ENCODE measurements around the gene UST.
"Not testable (repeated sequence)": the region's sequence is repeated elsewhere in the genome, so short reads cannot be mapped to it uniquely, and the experiment has no call there.

Gene UST

GRCh38 chr6:148751793-148752170, 5.0 kb downstream of the UST start:
- peaks cover 56% of the 10 kb centered on the region for H3K79me2 ChIP-seq (ENCODE audit: insufficient read depth, low read length)
- no peak for TF ChIP-seq EZH2phosphoT487 (IDR thresholded peaks at IDR 0.05; ENCODE audit: borderline replicate concordance)
- TF ChIP-seq, protein P1, sequence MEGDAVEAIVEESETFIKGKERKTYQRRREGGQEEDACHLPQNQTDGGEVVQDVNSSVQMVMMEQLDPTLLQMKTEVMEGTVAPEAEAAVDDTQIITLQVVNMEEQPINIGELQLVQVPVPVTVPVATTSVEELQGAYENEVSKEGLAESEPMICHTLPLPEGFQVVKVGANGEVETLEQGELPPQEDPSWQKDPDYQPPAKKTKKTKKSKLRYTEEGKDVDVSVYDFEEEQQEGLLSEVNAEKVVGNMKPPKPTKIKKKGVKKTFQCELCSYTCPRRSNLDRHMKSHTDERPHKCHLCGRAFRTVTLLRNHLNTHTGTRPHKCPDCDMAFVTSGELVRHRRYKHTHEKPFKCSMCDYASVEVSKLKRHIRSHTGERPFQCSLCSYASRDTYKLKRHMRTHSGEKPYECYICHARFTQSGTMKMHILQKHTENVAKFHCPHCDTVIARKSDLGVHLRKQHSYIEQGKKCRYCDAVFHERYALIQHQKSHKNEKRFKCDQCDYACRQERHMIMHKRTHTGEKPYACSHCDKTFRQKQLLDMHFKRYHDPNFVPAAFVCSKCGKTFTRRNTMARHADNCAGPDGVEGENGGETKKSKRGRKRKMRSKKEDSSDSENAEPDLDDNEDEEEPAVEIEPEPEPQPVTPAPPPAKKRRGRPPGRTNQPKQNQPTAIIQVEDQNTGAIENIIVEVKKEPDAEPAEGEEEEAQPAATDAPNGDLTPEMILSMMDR (conservative IDR thresholded peaks at IDR 0.05; ENCODE audit: low read length) = no peak

GRCh38 chr6:148755379-148755778, 8.5 kb downstream of the UST start:
- not testable (repeated sequence) for H3K27me3 ChIP-seq (ENCODE audit: insufficient read depth, low read length, poor library complexity, severe bottlenecking); H3K4me2 ChIP-seq (ENCODE audit: low read depth, low read length, poor library complexity, severe bottlenecking); H2AFZ ChIP-seq (ENCODE audit: low read length); H3K9me2 ChIP-seq (replicated peaks; ENCODE audit: low read depth, low read length); H4K20me1 ChIP-seq (ENCODE audit: insufficient read depth, low read length, poor library complexity, severe bottlenecking); H3K9me3 ChIP-seq (ENCODE audit: insufficient read depth, low read depth, low read length); H3K9ac ChIP-seq (ENCODE audit: low read depth, low read length, poor library complexity, severe bottlenecking); H3K36me3 ChIP-seq (ENCODE audit: insufficient read depth, low read length); H3F3A ChIP-seq (ENCODE audit: low read depth); H3K4me3 ChIP-seq (ENCODE audit: low read length, poor library complexity, severe bottlenecking)
- Histone ChIP-seq H3K4me1 (ENCODE audit: insufficient read depth, low read length, poor library complexity, severe bottlenecking) (peaks cover 41% of the 10 kb centered on the region), H3K79me2 (ENCODE audit: insufficient read depth, low read length) (peaks cover 43% of the 10 kb centered on the region)

More at GRCh38 chr6:148751793-148752170, 5.0 kb downstream of the UST start:
- no peaks in the 10 kb centered on the region for H3K36me3 ChIP-seq (ENCODE audit: insufficient read depth, low read length)
- H3K27me3 ChIP-seq (ENCODE audit: insufficient read depth, low read length, poor library complexity, severe bottlenecking) = no peaks in the 10 kb centered on the region
- H3K9me2 ChIP-seq (replicated peaks; ENCODE audit: low read depth, low read length) = no peaks in the 10 kb centered on the region
- H2AFZ ChIP-seq (ENCODE audit: low read length) = no peak overlapping the region
- no peaks in the 10 kb centered on the region for H3F3A ChIP-seq (ENCODE audit: low read depth)
- H3K4me3 ChIP-seq (ENCODE audit: low read length, poor library complexity, severe bottlenecking) = no peak overlapping the region
- peak overlapping the region; percentile 35 for H3K4me2 ChIP-seq (ENCODE audit: low read depth, low read length, poor library complexity, severe bottlenecking)
- H3K9me3 ChIP-seq (ENCODE audit: insufficient read depth, low read depth, low read length) = no peaks in the 10 kb centered on the region
- H3K4me1 ChIP-seq (ENCODE audit: insufficient read depth, low read length, poor library complexity, severe bottlenecking) = peaks cover 19% of the 10 kb centered on the region
- H3K9ac ChIP-seq (ENCODE audit: low read depth, low read length, poor library complexity, severe bottlenecking) = no peak overlapping the region
- H4K20me1 ChIP-seq (ENCODE audit: insufficient read depth, low read length, poor library complexity, severe bottlenecking) = peaks cover 17% of the 10 kb centered on the region

DNA sequence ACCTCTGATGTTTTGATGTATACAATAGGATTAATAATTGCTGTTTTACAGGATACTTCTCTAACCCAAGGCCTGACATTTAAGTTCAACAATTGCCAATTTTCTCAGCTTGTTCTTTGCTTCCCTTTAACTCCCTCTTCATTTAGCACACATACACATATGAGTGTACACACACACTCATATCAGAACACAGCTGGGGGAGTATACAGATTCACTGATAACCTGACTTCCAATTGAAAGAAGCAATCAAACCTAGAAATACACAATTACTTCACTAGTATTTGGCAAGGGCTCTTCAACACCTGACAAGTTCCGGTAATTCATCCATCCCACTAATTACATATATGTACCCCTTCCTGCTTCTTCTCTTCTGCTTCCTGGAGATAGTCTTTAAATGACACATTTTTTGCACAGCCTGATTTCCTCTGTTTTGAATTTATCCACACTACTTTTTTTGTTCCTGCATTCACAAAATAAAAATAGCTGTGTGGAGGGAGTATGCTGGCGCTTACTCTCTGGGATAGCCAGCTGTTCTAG, 11.2 kb downstream of the UST start:
- peaks cover 30% of the 10 kb centered on the region for H3K79me2 ChIP-seq (ENCODE audit: insufficient read depth, low read length)
- H2AFZ ChIP-seq (ENCODE audit: low read length) = no peak overlapping the region
- peak overlapping the region; percentile 3 for H3K4me2 ChIP-seq (ENCODE audit: low read depth, low read length, poor library complexity, severe bottlenecking)
- H3K9ac ChIP-seq (ENCODE audit: low read depth, low read length, poor library complexity, severe bottlenecking) = no peak overlapping the region
- H3K27me3 ChIP-seq (ENCODE audit: insufficient read depth, low read length, poor library complexity, severe bottlenecking) = no peaks in the 10 kb centered on the region
- peaks cover 50% of the 10 kb centered on the region for H3K4me1 ChIP-seq (ENCODE audit: insufficient read depth, low read length, poor library complexity, severe bottlenecking)
- TF ChIP-seq, protein P1 (conservative IDR thresholded peaks at IDR 0.05; ENCODE audit: low read length) = no peak
- TF ChIP-seq EZH2phosphoT487 (IDR thresholded peaks at IDR 0.05; ENCODE audit: borderline replicate concordance) = no peak
- no peaks in the 10 kb centered on the region for H3K9me2 ChIP-seq (replicated peaks; ENCODE audit: low read depth, low read length)
- no peaks in the 10 kb centered on the region for H4K20me1 ChIP-seq (ENCODE audit: insufficient read depth, low read length, poor library complexity, severe bottlenecking)
- no peaks in the 10 kb centered on the region for H3K9me3 ChIP-seq (ENCODE audit: insufficient read depth, low read depth, low read length)
- H3K36me3 ChIP-seq (ENCODE audit: insufficient read depth, low read length) = no peaks in the 10 kb centered on the region
- peak overlapping the region; percentile 11 for H3K4me3 ChIP-seq (ENCODE audit: low read length, poor library complexity, severe bottlenecking)
- H3F3A ChIP-seq (ENCODE audit: low read depth) = peaks cover 13% of the 10 kb centered on the region; the same call in 1 of the 2 replicates

DNA sequence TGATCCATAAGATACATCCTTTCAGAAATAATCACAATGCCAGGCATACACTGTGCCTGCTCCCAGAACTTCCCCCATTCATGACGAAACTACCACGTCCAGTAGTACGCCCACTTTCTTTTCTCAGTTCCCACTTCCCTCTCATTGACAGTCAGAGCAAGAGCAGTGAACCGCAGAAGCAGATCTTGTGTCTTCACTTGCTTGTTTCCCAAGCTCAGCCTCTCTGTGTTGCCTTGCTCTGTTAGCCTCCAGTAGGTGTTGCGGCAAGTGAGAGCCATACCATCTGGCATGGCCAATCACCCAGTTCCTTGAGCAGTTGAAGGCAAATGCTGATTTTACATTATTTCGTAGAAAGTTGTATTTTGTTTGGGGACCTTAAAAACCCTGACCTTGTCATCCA, 11.7 kb downstream of the UST start:
- Histone ChIP-seq H3K4me1 (ENCODE audit: insufficient read depth, low read length, poor library complexity, severe bottlenecking) (peaks cover 51% of the 10 kb centered on the region), H3K79me2 (ENCODE audit: insufficient read depth, low read length) (peaks cover 29% of the 10 kb centered on the region), H3F3A (ENCODE audit: low read depth) (peaks cover 13% of the 10 kb centered on the region; the same call in 1 of the 2 replicates), H3K4me3 (ENCODE audit: low read length, poor library complexity, severe bottlenecking) (peak overlapping the region; percentile 11), H3K9me3 (ENCODE audit: insufficient read depth, low read depth, low read length) (no peaks in the 10 kb centered on the region), H3K27me3 (ENCODE audit: insufficient read depth, low read length, poor library complexity, severe bottlenecking) (no peaks in the 10 kb centered on the region), H3K36me3 (ENCODE audit: insufficient read depth, low read length) (no peaks in the 10 kb centered on the region), H3K9ac (ENCODE audit: low read depth, low read length, poor library complexity, severe bottlenecking) (no peak overlapping the region), H3K9me2 (replicated peaks; ENCODE audit: low read depth, low read length) (no peaks in the 10 kb centered on the region), H3K4me2 (ENCODE audit: low read depth, low read length, poor library complexity, severe bottlenecking) (peak overlapping the region; percentile 3), H2AFZ (ENCODE audit: low read length) (no peak overlapping the region), H4K20me1 (ENCODE audit: insufficient read depth, low read length, poor library complexity, severe bottlenecking) (no peaks in the 10 kb centered on the region)
- no peak for TF ChIP-seq EZH2phosphoT487 (IDR thresholded peaks at IDR 0.05; ENCODE audit: borderline replicate concordance)
- TF ChIP-seq, protein P1 (conservative IDR thresholded peaks at IDR 0.05; ENCODE audit: low read length) = no peak

All from Loucy (cell line).